Camera-type eye (tissue), 1 donor: Measurements from ENCODE around the gene ARHGAP31. TPM values are rescaled to one million over a fixed set of nuclear protein-coding genes. Genes with fewer than 3 reads are reported as not detected.

Source experiments
- total RNA-seq: library from RNA; depleted of rRNA; stranded (reverse); fragments of >200 nt; gene quantifications from one replicate; pipeline ENCODE4 v1.2.3, GENCODE V29; 2014

Gene ARHGAP31
- 15.9 TPM for total RNA-seq

GRCh38 chr3:119293871-119294695 is at the start of gene ARHGAP31:
ARHGAP31 (plus strand) TSS chr3:119294383; CDS start chr3:119294905, 522 bp downstream.

GRCh38 chr3:119463171-119464169 is 169.3 kb downstream of the ARHGAP31 start, which contains the start of gene TMEM39A:
TMEM39A (minus strand) TSS chr3:119463615; CDS start chr3:119462074, 1,541 bp downstream.

Other genes starting within 250 kb of the ARHGAP31 start
- gene TEX55, start 148.2 kb upstream of the ARHGAP31 start, total RNA-seq: not detected
- gene UPK1B, start 120.8 kb upstream of the ARHGAP31 start, total RNA-seq: 10.1 TPM
- 21.8 TPM for gene B4GALT4, start 53.5 kb upstream of the ARHGAP31 start, total RNA-seq
- 70.2 TPM for gene TMEM39A, start 169.2 kb downstream of the ARHGAP31 start, total RNA-seq
- 21.7 TPM for gene POGLUT1, start 174.6 kb downstream of the ARHGAP31 start, total RNA-seq
- gene TIMMDC1, start 204.2 kb downstream of the ARHGAP31 start, total RNA-seq: 35.7 TPM